ENCODE measurements around the gene CDC14B. TPM values are rescaled to one million over a fixed set of nuclear protein-coding genes. Genes with fewer than 3 reads are reported as not detected.
A peak's percentile ranks its signal among the peaks of the same experiment; 100 is the strongest.

The CDC14B gene
- total RNA-seq, 1 experiment from 2014 or later = 29.8 TPM

DNA sequence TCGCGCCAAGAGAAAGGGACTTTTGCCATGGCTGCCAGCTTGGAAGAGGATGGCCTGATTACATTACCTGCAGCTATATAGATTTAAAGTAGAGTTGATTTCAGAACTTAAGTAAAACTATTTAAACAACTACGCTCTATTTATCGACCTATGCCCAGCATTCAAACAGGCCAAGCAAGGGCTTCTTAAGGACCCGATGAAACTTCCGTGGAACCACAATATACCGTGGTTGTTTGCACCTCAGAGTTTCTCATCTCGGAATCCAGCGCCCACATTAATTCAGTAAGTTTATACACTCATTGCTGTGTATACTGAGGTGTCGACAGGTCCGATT lies 505 bp upstream of the CDC14B start:
- DNase-seq = no peak
- Mint-ChIP-seq H3K4me1 (ENCODE audit: low read depth, unreplicated experiment) (peaks cover 20% of the 10 kb centered on the region), H3K36me3 (ENCODE audit: insufficient read depth, unreplicated experiment) (peaks cover 32% of the 10 kb centered on the region), H3K27ac (ENCODE audit: unreplicated experiment) (peak overlapping the region; percentile 85), H3K27me3 (ENCODE audit: unreplicated experiment) (no peaks in the 10 kb centered on the region), H3K9me3 (ENCODE audit: low read depth, unreplicated experiment) (no peaks in the 10 kb centered on the region), H3K4me3 (ENCODE audit: low read depth, unreplicated experiment) (peak overlapping the region; percentile 76)
- TF ChIP-seq, protein P1, sequence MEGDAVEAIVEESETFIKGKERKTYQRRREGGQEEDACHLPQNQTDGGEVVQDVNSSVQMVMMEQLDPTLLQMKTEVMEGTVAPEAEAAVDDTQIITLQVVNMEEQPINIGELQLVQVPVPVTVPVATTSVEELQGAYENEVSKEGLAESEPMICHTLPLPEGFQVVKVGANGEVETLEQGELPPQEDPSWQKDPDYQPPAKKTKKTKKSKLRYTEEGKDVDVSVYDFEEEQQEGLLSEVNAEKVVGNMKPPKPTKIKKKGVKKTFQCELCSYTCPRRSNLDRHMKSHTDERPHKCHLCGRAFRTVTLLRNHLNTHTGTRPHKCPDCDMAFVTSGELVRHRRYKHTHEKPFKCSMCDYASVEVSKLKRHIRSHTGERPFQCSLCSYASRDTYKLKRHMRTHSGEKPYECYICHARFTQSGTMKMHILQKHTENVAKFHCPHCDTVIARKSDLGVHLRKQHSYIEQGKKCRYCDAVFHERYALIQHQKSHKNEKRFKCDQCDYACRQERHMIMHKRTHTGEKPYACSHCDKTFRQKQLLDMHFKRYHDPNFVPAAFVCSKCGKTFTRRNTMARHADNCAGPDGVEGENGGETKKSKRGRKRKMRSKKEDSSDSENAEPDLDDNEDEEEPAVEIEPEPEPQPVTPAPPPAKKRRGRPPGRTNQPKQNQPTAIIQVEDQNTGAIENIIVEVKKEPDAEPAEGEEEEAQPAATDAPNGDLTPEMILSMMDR (IDR thresholded peaks at IDR 0.05; ENCODE audit: unreplicated experiment) = no peak
- intact Hi-C loops (cut with micrococcal nuclease; ENCODE audit: unreplicated experiment) = no loop called here
- no TSS peak for BruUV-seq (replicated peaks)
- CTCF ChIA-PET = no interaction called here

DNA sequence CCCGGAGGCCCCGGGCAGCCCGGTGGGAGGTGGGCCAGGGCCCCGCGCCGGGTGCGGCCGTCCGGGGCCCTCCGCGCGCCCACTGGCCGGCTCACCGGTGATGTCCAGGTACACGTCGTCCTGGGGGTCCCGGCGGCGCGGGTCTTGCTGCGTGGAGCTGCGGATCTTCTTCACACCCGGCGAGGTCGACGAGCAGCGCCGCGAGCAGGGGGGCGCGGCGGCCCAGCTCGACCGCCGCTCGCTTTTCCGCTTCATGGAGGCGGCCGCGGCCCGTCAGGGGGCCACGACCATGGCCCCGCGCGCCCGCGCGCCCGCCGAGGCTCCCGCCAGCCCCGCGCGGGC lies 548 bp downstream of the CDC14B start:
- BruUV-seq (replicated peaks) = no TSS peak
- peak overlapping the region; percentile 76 for H3K4me3 Mint-ChIP-seq (ENCODE audit: low read depth, unreplicated experiment)
- CTCF ChIA-PET = interaction anchor here (0.6 to 0.7 kb wide), 2 partner anchors 168 to 352 kb away, joined by 4 to 9 read pairs; no protein-coding TSS in a partner anchor

GRCh38 chr9:96618209-96619123 lies 1.2 kb downstream of the CDC14B start:
- intact Hi-C loops (cut with micrococcal nuclease; ENCODE audit: unreplicated experiment) = loop anchor here (1.0 to 10.0 kb wide), 3 partner anchors 9 to 54 kb away; no protein-coding TSS in a partner anchor
- peak; percentile 20 for DNase-seq
- H3K4me3 Mint-ChIP-seq (ENCODE audit: low read depth, unreplicated experiment) = peak overlapping the region; percentile 76
- no TSS peak for BruUV-seq (replicated peaks)
- no peaks in the 10 kb centered on the region for H3K27me3 Mint-ChIP-seq (ENCODE audit: unreplicated experiment)
- H3K36me3 Mint-ChIP-seq (ENCODE audit: insufficient read depth, unreplicated experiment) = peaks cover 28% of the 10 kb centered on the region
- CTCF ChIA-PET = interaction anchor here (0.6 to 0.7 kb wide), 2 partner anchors 167 to 351 kb away, joined by 4 to 9 read pairs; no protein-coding TSS in a partner anchor
- peak overlapping the region; percentile 65 for H3K27ac Mint-ChIP-seq (ENCODE audit: unreplicated experiment)
- H3K4me1 Mint-ChIP-seq (ENCODE audit: low read depth, unreplicated experiment) = peaks cover 28% of the 10 kb centered on the region
- no peaks in the 10 kb centered on the region for H3K9me3 Mint-ChIP-seq (ENCODE audit: low read depth, unreplicated experiment)
- TF ChIP-seq, protein P1 (IDR thresholded peaks at IDR 0.05; ENCODE audit: unreplicated experiment) = no peak

More for the DNA sequence above, 548 bp downstream of the CDC14B start:
- Mint-ChIP-seq H3K27me3 (ENCODE audit: unreplicated experiment) (no peaks in the 10 kb centered on the region), H3K36me3 (ENCODE audit: insufficient read depth, unreplicated experiment) (peaks cover 29% of the 10 kb centered on the region), H3K27ac (ENCODE audit: unreplicated experiment) (no peak overlapping the region), H3K9me3 (ENCODE audit: low read depth, unreplicated experiment) (no peaks in the 10 kb centered on the region), H3K4me1 (ENCODE audit: low read depth, unreplicated experiment) (peaks cover 28% of the 10 kb centered on the region)
- TF ChIP-seq, protein P1 (IDR thresholded peaks at IDR 0.05; ENCODE audit: unreplicated experiment) = no peak
- DNase-seq = no peak
- intact Hi-C loops (cut with micrococcal nuclease; ENCODE audit: unreplicated experiment) = loop anchor here (1.0 to 10.0 kb wide), 3 partner anchors 8 to 54 kb away; no protein-coding TSS in a partner anchor

- Mint-ChIP-seq H3K27ac (ENCODE audit: unreplicated experiment) (peak overlapping the region; percentile 65), H3K36me3 (ENCODE audit: insufficient read depth, unreplicated experiment) (peaks cover 28% of the 10 kb centered on the region), H3K9me3 (ENCODE audit: low read depth, unreplicated experiment) (no peaks in the 10 kb centered on the region), H3K4me3 (ENCODE audit: low read depth, unreplicated experiment) (peak overlapping the region; percentile 76), H3K27me3 (ENCODE audit: unreplicated experiment) (no peaks in the 10 kb centered on the region), H3K4me1 (ENCODE audit: low read depth, unreplicated experiment) (peaks cover 28% of the 10 kb centered on the region)
- CTCF ChIA-PET = no interaction called here
- no peak for DNase-seq
- intact Hi-C loops (cut with micrococcal nuclease; ENCODE audit: unreplicated experiment) = loop anchor here (5.0 to 10.0 kb wide), 2 partner anchors 35 to 53 kb away; no protein-coding TSS in a partner anchor
- BruUV-seq (replicated peaks) = TSS peak; percentile 46
- TF ChIP-seq, protein P1 (IDR thresholded peaks at IDR 0.05; ENCODE audit: unreplicated experiment) = no peak
Observed at GRCh38 chr9:96617439-96618185, 2.0 kb downstream of the CDC14B start.

Measured in Calu3 (cell line).